Adrenal gland (tissue), 12 donors: ENCODE results near the gene IFITM5. TPM values are rescaled to one million over a fixed set of nuclear protein-coding genes. Genes with fewer than 3 reads are reported as not detected.

Source experiments
- DNase-seq, 7 donors: peaks; one replicate each; pipeline ENCODE4 v3.0.0-alpha.2; 2019 to 2020
- H3K27ac ChIP-seq, 5 donors: fragments of 200-600 bp; sonication (generic) in 4 of 5; 1 replicate in 3 of 5; 2 replicates in 2 of 5; pipeline versions ENCODE4 v1.5.1 to v1.8.0; 2016 to 2020; ENCODE audit warnings: mild to moderate bottlenecking in 1 of 5
- H3K27me3 ChIP-seq: fragments of 200-600 bp; 2 replicates; pipeline ENCODE4 v1.8.0; 2021
- H3K36me3 ChIP-seq, 2 donors: fragments of 200-600 bp; replicated peaks in 1 of 2; 1 replicate in 1 of 2; 2 replicates in 1 of 2; pipeline versions ENCODE4 v1.5.1 to v1.8.0; 2018 to 2022
- H3K4me1 ChIP-seq, 2 donors: fragments of 200-600 bp; replicated peaks in 1 of 2; 1 replicate in 1 of 2; 2 replicates in 1 of 2; pipeline versions ENCODE4 v1.5.1 to v1.8.0; 2018 to 2021
- H3K4me3 ChIP-seq, 4 donors: fragments of 200-600 bp; sonication (generic) in 3 of 4; one replicate each; pipeline ENCODE4 v1.5.1; 2016 to 2018
- H3K9me3 ChIP-seq, 3 donors: fragments of 200-600 bp; sonication (generic) in 1 of 3; replicated peaks in 1 of 3; 1 replicate in 2 of 3; 2 replicates in 1 of 3; pipeline versions ENCODE4 v1.5.1 to v1.8.0; 2016 to 2021
- CTCF ChIP-seq, 6 experiments: fragments of 450-650 bp in 4 of 6; fragments of 200-600 bp in 2 of 6; sonication (generic) in 1 of 6; IDR thresholded peaks; 1 replicate in 5 of 6; 2 replicates in 1 of 6; pipeline versions ENCODE4 v1.5.1 to v1.8.0; 2016 to 2021; ENCODE audit warnings: antibody characterized with exemption in 6 of 6, mild to moderate bottlenecking in 2 of 6, moderate library complexity in 1 of 6
- POLR2A ChIP-seq, 2 donors: fragments of 450-650 bp; IDR thresholded peaks; one replicate each; pipeline ENCODE4 v1.6.1; 2017; ENCODE audit warnings: antibody characterized with exemption in 2 of 2, mild to moderate bottlenecking in 2 of 2, moderate library complexity in 1 of 2
- WGBS, 4 donors: extraction: QIAGEN DNeasy Blood & Tissue Kit in 2 of 4; methylation state at CpG; one replicate each; pipeline versions ENCODE4 v1.1.5 to v1.1.7; 2013 to 2017; 5-methylcytosine and 5-hydroxymethylcytosine counted together
- intact Hi-C, 2 donors: fragments of 100-400 bp; cut with DNase I; formaldehyde crosslinking; loops; one replicate each; pipeline versions ENCODE4 v1.14.1 to v1.15.0; 2022 to 2023
- polyA plus RNA-seq, 3 donors: library from polyadenylated mRNA; stranded (reverse); fragments of 200-250 nt in 2 of 3; fragments of 350-450 nt in 1 of 3; fragmentation: Illumina TruSeq in 1 of 3; extraction: RNeasy Lipid Tissue Mini Kit (QIAGEN cat#74804) in 1 of 3; gene quantifications; one replicate each; pipeline ENCODE4 v1.2.3, GENCODE V29; 2013 to 2014
- total RNA-seq, 9 donors: library from RNA; depleted of rRNA in 4 of 9; stranded (reverse); fragments of >200 nt in 4 of 9; fragments of 120-200 nt in 1 of 9; fragmentation: NEBNext Ultra II Directional in 1 of 9; extraction: Animal tissue kit (Norgen Biotek cat#: 25700) in 1 of 9; gene quantifications; one replicate each; pipeline versions ENCODE4 v1.1.0 to v1.2.4, GENCODE V29; 2013 to 2023
- donor health status: healthy with polysubstance abuse.
- donor health status: Bipolar disorder and iron deficiency.
- donor health status: DM: yes; HTN: yes; CAD: no.
- donor health status: DM: no; HTN: no; CAD: no.
- donor health status: DM: no; HTN: no; CAD: no.
- donor health status: DM: yes; HTN: yes; CAD: no.

The IFITM5 gene
- total and polyA plus RNA-seq, 12 donors: not detected

- no peak overlapping the region for H3K4me3 ChIP-seq
- H3K4me1 ChIP-seq: no peaks in the 10 kb centered on the region
- H3K27ac ChIP-seq: no peak overlapping the region
- 79 to 83% (median 80%) methylated on average over 9 to 27 of the region's 27 CpGs for WGBS, 4 donors
- H3K27me3 ChIP-seq: peaks cover 6% of the 10 kb centered on the region
- no peak for TF ChIP-seq CTCF (IDR thresholded peaks at IDR 0.05)
- no peak for TF ChIP-seq POLR2A (IDR thresholded peaks at IDR 0.05)
- no peaks in the 10 kb centered on the region for H3K36me3 ChIP-seq
- no peaks in the 10 kb centered on the region for H3K9me3 ChIP-seq
- intact Hi-C loops: loop anchor here in 1 of 2 donors (10.0 kb wide), 1 partner anchor 151 kb away; the partner anchor contains the start of gene ANO9
- DNase-seq: no peak
These were observed 5.3 kb downstream of the IFITM5 start for GRCh38 chr11:293852-294661.

- H3K36me3 ChIP-seq: no peaks in the 10 kb centered on the region
- intact Hi-C loops: loop anchor here in 1 of 2 donors (10.0 kb wide), 1 partner anchor 151 kb away; the partner anchor contains the start of gene ANO9
- no peaks in the 10 kb centered on the region for H3K27me3 ChIP-seq
- H3K27ac ChIP-seq: no peak overlapping the region
- no peak for DNase-seq
- no peak overlapping the region for H3K4me3 ChIP-seq
- 80 to 88% (median 88%) methylated on average over 6 to 18 of the region's 18 CpGs for WGBS, 4 donors
- TF ChIP-seq POLR2A (IDR thresholded peaks at IDR 0.05) (no peak), CTCF (IDR thresholded peaks at IDR 0.05) (no peak)
- H3K9me3 ChIP-seq: no peaks in the 10 kb centered on the region
- no peaks in the 10 kb centered on the region for H3K4me1 ChIP-seq
These were observed 6.0 kb downstream of the IFITM5 start for GRCh38 chr11:293271-293851.

GRCh38 chr11:292211-293121 lies 6.9 kb downstream of the IFITM5 start:
- no peak for DNase-seq
- intact Hi-C loops: loop anchor here in 1 of 2 donors (10.0 kb wide), 1 partner anchor 152 kb away; the partner anchor contains the start of gene ANO9
- 83 to 92% (median 87%) methylated on average over 4 to 29 of the region's 29 CpGs for WGBS, 4 donors

More at GRCh38 chr11:292211-293121, 6.9 kb downstream of the IFITM5 start:
- Histone ChIP-seq H3K36me3 (no peaks in the 10 kb centered on the region), H3K9me3 (no peaks in the 10 kb centered on the region), H3K27me3 (no peaks in the 10 kb centered on the region), H3K4me1 (no peaks in the 10 kb centered on the region), H3K27ac (no peak overlapping the region), H3K4me3 (no peak overlapping the region)
- TF ChIP-seq POLR2A (IDR thresholded peaks at IDR 0.05): no peak
- TF ChIP-seq CTCF (IDR thresholded peaks at IDR 0.05): no peak
